ENCODE measurements around the gene SUN5.
"Not testable (repeated sequence)": the region's sequence is repeated elsewhere in the genome, so short reads cannot be mapped to it uniquely, and the experiment has no call there.

Gene SUN5

GRCh38 chr20:33004141-33004751 is at the start of gene SUN5:
TSS of gene SUN5 (minus strand) at chr20:33004433. CDS start at chr20:33004340, 93 bp downstream.
- Histone ChIP-seq H3K27ac (no peak within 1 kb of the TSS), H3K9ac (ENCODE audit: insufficient read length) (no peak within 1 kb of the TSS), H3K4me3 (no peak within 1 kb of the TSS), H3K9me3 (ENCODE audit: low read depth, low read length) (no peaks in the 10 kb centered on the region), H3K36me3 (ENCODE audit: insufficient read depth, low read length) (no peaks in the 10 kb centered on the region)
- no peak for TF ChIP-seq FOXP2 (optimal IDR thresholded peaks at IDR 0.05; ENCODE audit: control extremely low read depth, extremely low read length, insufficient read depth)
- TF ChIP-seq EZH2 (IDR thresholded peaks at IDR 0.05) = no peak
- no peak for TF ChIP-seq POLR2AphosphoS5 (IDR thresholded peaks at IDR 0.05; ENCODE audit: borderline replicate concordance, low read depth, low read length)
- no peak for DNase-seq (ENCODE audit: low read depth, low spot score)

GRCh38 chr20:33053291-33054106 is 49.3 kb upstream of the SUN5 start, which contains the start of gene BPIFB3:
TSS of gene BPIFB3 (plus strand) at chr20:33053903. CDS start at chr20:33055436, 1,533 bp downstream.
- no peak within 1 kb of the TSS for H3K9ac ChIP-seq (ENCODE audit: insufficient read length)
- TF ChIP-seq EZH2 (IDR thresholded peaks at IDR 0.05) = no peak
- TF ChIP-seq POLR2AphosphoS5 (IDR thresholded peaks at IDR 0.05; ENCODE audit: borderline replicate concordance, low read depth, low read length) = no peak
- no peak for TF ChIP-seq FOXP2 (optimal IDR thresholded peaks at IDR 0.05; ENCODE audit: control extremely low read depth, extremely low read length, insufficient read depth)
- no peak within 1 kb of the TSS for H3K27ac ChIP-seq
- DNase-seq (ENCODE audit: low read depth, low spot score) = no peak
- no peak within 1 kb of the TSS for H3K4me3 ChIP-seq
- no peaks in the 10 kb centered on the region for H3K36me3 ChIP-seq (ENCODE audit: insufficient read depth, low read length)
- H3K9me3 ChIP-seq (ENCODE audit: low read depth, low read length) = no peaks in the 10 kb centered on the region

- no peak overlapping the region for H3K4me3 ChIP-seq
- no peak overlapping the region for H3K9ac ChIP-seq (ENCODE audit: insufficient read length)
- TF ChIP-seq EZH2 (IDR thresholded peaks at IDR 0.05) = no peak
- no peak for TF ChIP-seq FOXP2 (optimal IDR thresholded peaks at IDR 0.05; ENCODE audit: control extremely low read depth, extremely low read length, insufficient read depth)
- no peak for TF ChIP-seq POLR2AphosphoS5 (IDR thresholded peaks at IDR 0.05; ENCODE audit: borderline replicate concordance, low read depth, low read length)
- no peaks in the 10 kb centered on the region for H3K36me3 ChIP-seq (ENCODE audit: insufficient read depth, low read length)
- DNase-seq (ENCODE audit: low read depth, low spot score) = no peak
- H3K27ac ChIP-seq = no peak overlapping the region
- H3K9me3 ChIP-seq (ENCODE audit: low read depth, low read length) = no peaks in the 10 kb centered on the region
These were observed 47.1 kb upstream of the SUN5 start for GRCh38 chr20:33051333-33051732.

- no peak overlapping the region for H3K9ac ChIP-seq (ENCODE audit: insufficient read length)
- TF ChIP-seq FOXP2 (optimal IDR thresholded peaks at IDR 0.05; ENCODE audit: control extremely low read depth, extremely low read length, insufficient read depth) = no peak
- TF ChIP-seq EZH2 (IDR thresholded peaks at IDR 0.05) = no peak
- TF ChIP-seq POLR2AphosphoS5 (IDR thresholded peaks at IDR 0.05; ENCODE audit: borderline replicate concordance, low read depth, low read length) = no peak
- no peak for DNase-seq (ENCODE audit: low read depth, low spot score)
- no peaks in the 10 kb centered on the region for H3K9me3 ChIP-seq (ENCODE audit: low read depth, low read length)
- no peaks in the 10 kb centered on the region for H3K36me3 ChIP-seq (ENCODE audit: insufficient read depth, low read length)
- H3K4me3 ChIP-seq = no peak overlapping the region
- H3K27ac ChIP-seq = no peak overlapping the region
These were observed 42.2 kb upstream of the SUN5 start for GRCh38 chr20:33046412-33046811.

GRCh38 chr20:33045129-33045721 is 41.0 kb upstream of the SUN5 start:
- not testable (repeated sequence) for H3K9me3 ChIP-seq (ENCODE audit: low read depth, low read length); H3K27ac ChIP-seq; H3K36me3 ChIP-seq (ENCODE audit: insufficient read depth, low read length); DNase-seq (ENCODE audit: low read depth, low spot score); H3K9ac ChIP-seq (ENCODE audit: insufficient read length); H3K4me3 ChIP-seq

GRCh38 chr20:33043731-33044181 is 39.5 kb upstream of the SUN5 start:
- Histone ChIP-seq H3K36me3 (ENCODE audit: insufficient read depth, low read length) (no peaks in the 10 kb centered on the region), H3K27ac (no peak overlapping the region), H3K9ac (ENCODE audit: insufficient read length) (no peak overlapping the region), H3K4me3 (no peak overlapping the region), H3K9me3 (ENCODE audit: low read depth, low read length) (no peaks in the 10 kb centered on the region)
- no peak for TF ChIP-seq EZH2 (IDR thresholded peaks at IDR 0.05)
- TF ChIP-seq FOXP2 (optimal IDR thresholded peaks at IDR 0.05; ENCODE audit: control extremely low read depth, extremely low read length, insufficient read depth) = no peak
- TF ChIP-seq POLR2AphosphoS5 (IDR thresholded peaks at IDR 0.05; ENCODE audit: borderline replicate concordance, low read depth, low read length) = no peak
- DNase-seq (ENCODE audit: low read depth, low spot score) = no peak

GRCh38 chr20:33042983-33043730 is 38.9 kb upstream of the SUN5 start:
- no peaks in the 10 kb centered on the region for H3K9me3 ChIP-seq (ENCODE audit: low read depth, low read length)
- H3K4me3 ChIP-seq = no peak overlapping the region
- no peak overlapping the region for H3K27ac ChIP-seq
- H3K36me3 ChIP-seq (ENCODE audit: insufficient read depth, low read length) = no peaks in the 10 kb centered on the region
- no peak overlapping the region for H3K9ac ChIP-seq (ENCODE audit: insufficient read length)
- DNase-seq (ENCODE audit: low read depth, low spot score) = no peak
- no peak for TF ChIP-seq POLR2AphosphoS5 (IDR thresholded peaks at IDR 0.05; ENCODE audit: borderline replicate concordance, low read depth, low read length)
- TF ChIP-seq FOXP2 (optimal IDR thresholded peaks at IDR 0.05; ENCODE audit: control extremely low read depth, extremely low read length, insufficient read depth) = no peak
- no peak for TF ChIP-seq EZH2 (IDR thresholded peaks at IDR 0.05)

GRCh38 chr20:33042430-33042829 is 38.2 kb upstream of the SUN5 start:
- H3K9ac ChIP-seq (ENCODE audit: insufficient read length) = no peak overlapping the region
- no peak overlapping the region for H3K4me3 ChIP-seq
- no peaks in the 10 kb centered on the region for H3K36me3 ChIP-seq (ENCODE audit: insufficient read depth, low read length)
- H3K27ac ChIP-seq = no peak overlapping the region
- no peaks in the 10 kb centered on the region for H3K9me3 ChIP-seq (ENCODE audit: low read depth, low read length)
- DNase-seq (ENCODE audit: low read depth, low spot score) = no peak
- no peak for TF ChIP-seq EZH2 (IDR thresholded peaks at IDR 0.05)

Measured in SK-N-MC (cell line).